GM13977 (cell line): ENCODE data around the gene PHF21A.

Source experiments
- DNase-seq: peaks from one replicate; pipeline ENCODE4 v3.0.0; 2012; ENCODE audit warnings: low spot score
- CTCF ChIP-seq: IDR thresholded peaks from 2 replicates; pipeline ENCODE4 v1.5.1; 2012; ENCODE audit warnings: mild to moderate bottlenecking, control low read depth; ENCODE audit not compliant: insufficient read depth; ENCODE audit errors: extremely low read depth, missing control alignments
- in situ Hi-C: fragments of 300-500 bp; cut with MboI; formaldehyde crosslinking; loops from one replicate; pipeline ENCODE4 v1.12.0; 2022; ENCODE audit warnings: low sequenced_read_pairs, low pct_unique_long_range_greater_than_20kb, mixed read lengths, inconsistent platforms; ENCODE audit not compliant: unreplicated experiment

The PHF21A gene

GRCh38 chr11:45887587-45887986, 233.7 kb downstream of the PHF21A start:
- no peak for TF ChIP-seq CTCF
- DNase-seq: no peak
- in situ Hi-C loops: no loop called here

GRCh38 chr11:45886816-45887520, 234.3 kb downstream of the PHF21A start:
- DNase-seq: no peak
- no peak for TF ChIP-seq CTCF
- in situ Hi-C loops: no loop called here

GRCh38 chr11:45885921-45886721, 235.1 kb downstream of the PHF21A start:
- no peak for TF ChIP-seq CTCF
- in situ Hi-C loops: no loop called here
- DNase-seq: no peak

GRCh38 chr11:45885274-45885920, 235.9 kb downstream of the PHF21A start, which contains the start of gene MAPK8IP1:
Gene MAPK8IP1, plus strand, starts transcription at chr11:45885651. Its CDS starts 170 bp downstream, at chr11:45885821.
- DNase-seq: peak; percentile 86
- in situ Hi-C loops: no loop called here
- TF ChIP-seq CTCF: no peak

- in situ Hi-C loops: no loop called here
- DNase-seq: peak; percentile 23
- no peak for TF ChIP-seq CTCF
Measured at GRCh38 chr11:45884596-45885185, 236.6 kb downstream of the PHF21A start.
